HFF-Myc (cell line): ENCODE measurements around the gene IRF2BPL.

Experiments
- DNase-seq: peaks from one replicate; pipeline ENCODE4 v3.0.0-alpha.2; 2011; ENCODE audit warnings: low read depth; ENCODE audit errors: extremely low read depth
- H3K4me3 ChIP-seq: replicated peaks from 2 replicates; pipeline ENCODE4 v1.5.1; 2011; ENCODE audit warnings: low read depth, mild to moderate bottlenecking, control low read depth, low read length
- TF ChIP-seq, protein P1 (sequence below): IDR thresholded peaks from 2 replicates; pipeline ENCODE4 v1.5.1; 2012; ENCODE audit warnings: mild to moderate bottlenecking, low read depth, low read length, control low read depth; ENCODE audit errors: missing control alignments

IRF2BPL gene

DNA sequence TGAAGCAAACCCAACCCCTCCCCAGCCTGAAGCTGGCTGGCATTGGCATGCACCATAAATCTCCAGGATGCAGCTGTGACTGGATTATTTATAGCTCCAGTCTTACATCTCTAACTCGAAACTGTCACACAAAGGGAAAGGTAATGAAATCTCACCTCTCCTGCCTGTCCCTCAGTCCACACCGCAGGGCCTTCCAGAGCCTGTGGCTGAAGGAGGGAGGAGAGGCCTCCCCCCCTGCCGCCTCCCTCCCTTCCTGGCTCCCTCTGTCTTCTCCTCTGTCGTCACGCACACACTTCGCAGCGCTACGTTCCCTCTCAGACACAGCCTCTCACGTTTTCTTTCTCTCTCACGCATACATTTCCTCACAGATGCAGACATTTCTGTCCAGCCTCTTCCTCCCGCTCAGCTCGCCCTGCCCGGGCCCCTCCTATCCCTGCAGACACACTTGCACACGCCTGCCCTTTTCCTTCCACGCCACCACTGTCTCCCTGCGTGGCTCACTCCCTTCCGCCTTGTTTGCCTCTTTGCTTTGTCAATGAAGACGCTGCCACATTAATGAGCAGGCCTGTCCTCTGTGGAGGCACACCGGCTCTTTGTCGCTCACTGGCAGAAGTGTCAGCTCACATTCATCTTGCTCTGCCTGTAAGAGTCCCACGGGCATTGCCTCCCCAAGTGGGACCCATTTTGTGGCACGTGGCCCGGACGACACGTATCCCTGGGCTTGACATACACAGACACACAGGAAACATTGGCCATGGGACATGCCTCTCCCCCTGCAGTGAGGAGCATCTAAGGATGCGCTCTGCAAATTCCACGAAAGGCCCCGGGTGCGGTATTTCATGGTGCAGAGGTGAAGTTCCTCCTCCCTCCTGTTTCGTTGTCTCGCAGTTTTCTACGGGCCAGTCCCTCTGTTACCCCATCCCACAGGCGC is 27.9 kb downstream of the IRF2BPL start:
- TF ChIP-seq, protein P1, sequence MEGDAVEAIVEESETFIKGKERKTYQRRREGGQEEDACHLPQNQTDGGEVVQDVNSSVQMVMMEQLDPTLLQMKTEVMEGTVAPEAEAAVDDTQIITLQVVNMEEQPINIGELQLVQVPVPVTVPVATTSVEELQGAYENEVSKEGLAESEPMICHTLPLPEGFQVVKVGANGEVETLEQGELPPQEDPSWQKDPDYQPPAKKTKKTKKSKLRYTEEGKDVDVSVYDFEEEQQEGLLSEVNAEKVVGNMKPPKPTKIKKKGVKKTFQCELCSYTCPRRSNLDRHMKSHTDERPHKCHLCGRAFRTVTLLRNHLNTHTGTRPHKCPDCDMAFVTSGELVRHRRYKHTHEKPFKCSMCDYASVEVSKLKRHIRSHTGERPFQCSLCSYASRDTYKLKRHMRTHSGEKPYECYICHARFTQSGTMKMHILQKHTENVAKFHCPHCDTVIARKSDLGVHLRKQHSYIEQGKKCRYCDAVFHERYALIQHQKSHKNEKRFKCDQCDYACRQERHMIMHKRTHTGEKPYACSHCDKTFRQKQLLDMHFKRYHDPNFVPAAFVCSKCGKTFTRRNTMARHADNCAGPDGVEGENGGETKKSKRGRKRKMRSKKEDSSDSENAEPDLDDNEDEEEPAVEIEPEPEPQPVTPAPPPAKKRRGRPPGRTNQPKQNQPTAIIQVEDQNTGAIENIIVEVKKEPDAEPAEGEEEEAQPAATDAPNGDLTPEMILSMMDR = no peak
- no peak for DNase-seq
- no peak overlapping the region for H3K4me3 ChIP-seq

DNA sequence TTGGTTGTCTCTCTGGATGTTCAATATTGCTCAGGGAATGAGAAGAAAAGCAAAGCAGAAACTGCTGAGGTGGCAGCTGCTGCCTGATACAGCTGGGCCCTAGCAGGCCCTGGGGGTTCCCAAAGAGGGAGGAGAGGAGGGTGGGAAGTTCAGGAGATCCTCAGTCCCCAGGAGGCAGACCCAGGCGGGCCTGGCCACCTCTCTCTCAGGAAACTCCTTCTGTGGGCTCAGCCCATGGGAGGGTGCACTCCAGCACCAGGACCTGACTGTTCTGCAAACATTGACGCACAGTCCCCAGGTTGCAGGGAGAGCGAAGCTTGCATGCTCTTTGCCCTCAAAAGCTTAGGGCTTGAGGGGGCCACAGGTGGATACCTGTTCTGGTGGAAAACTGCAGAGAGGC is 29.6 kb downstream of the IRF2BPL start:
- no peak overlapping the region for H3K4me3 ChIP-seq
- TF ChIP-seq, protein P1 = no peak
- DNase-seq = no peak

DNA sequence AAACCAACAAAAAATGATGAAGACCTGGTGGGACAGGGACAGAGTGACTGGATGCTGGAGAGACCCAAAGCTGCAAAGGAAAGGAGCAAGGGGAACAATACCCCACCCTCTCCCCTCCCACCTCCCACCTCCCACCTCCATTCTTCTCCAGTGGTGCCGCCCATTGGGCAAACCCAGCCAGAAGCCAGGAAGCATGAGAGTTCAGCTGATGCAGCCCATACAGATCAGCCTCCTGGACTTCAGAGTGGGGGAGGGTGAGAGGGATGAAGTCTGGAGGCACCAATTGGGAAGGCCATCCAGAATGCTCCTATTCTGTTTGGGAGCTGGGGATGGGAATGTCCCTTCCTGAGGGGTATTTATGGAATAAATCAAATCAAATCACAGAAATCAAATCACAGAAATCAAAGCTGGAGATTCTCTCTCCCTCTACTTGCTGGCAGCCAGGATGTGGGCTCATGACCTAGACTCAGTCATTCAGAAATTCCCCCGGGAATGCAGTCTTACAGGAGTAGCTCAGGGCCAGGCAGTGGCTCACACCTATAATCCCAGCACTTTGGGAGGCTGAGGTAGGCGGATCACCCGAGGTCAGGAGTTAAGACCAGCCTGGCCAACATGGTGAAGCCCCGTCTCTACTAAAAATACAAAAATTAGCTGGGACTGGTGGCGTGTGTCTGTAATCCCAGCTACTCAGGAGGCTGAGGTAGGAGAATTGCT is 31.1 kb downstream of the IRF2BPL start:
- no peak for DNase-seq
- no peak overlapping the region for H3K4me3 ChIP-seq
- TF ChIP-seq, protein P1 = no peak

DNA sequence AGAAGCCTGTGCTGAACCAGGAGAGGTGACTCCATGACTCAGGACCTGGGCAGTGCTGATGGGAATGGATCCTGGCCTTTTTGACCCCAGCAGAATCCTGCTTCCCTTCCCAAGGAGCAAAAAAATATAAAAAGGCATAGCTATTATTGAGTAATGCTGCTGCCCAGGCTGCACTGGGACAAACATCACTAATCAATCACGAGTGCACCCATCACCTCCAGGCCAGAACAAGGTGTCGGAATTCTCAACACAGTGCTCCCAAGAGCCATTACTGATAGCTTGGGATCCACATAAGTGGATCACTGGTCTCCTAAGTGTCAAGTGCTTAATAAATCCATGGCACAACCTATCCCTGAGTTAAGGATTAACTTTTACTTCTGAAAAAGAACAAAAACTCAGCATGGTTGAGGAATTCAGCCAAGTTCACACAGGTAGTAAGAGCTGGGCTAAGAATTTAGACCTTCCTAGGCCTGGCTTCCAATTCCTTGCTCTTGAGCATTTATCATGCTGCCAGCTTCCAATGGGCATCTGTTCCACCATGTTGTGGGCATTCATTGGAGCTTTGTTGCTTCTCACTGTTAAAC is 31.9 kb downstream of the IRF2BPL start:
- no peak for DNase-seq
- H3K4me3 ChIP-seq = no peak overlapping the region
- TF ChIP-seq, protein P1 = no peak

DNA sequence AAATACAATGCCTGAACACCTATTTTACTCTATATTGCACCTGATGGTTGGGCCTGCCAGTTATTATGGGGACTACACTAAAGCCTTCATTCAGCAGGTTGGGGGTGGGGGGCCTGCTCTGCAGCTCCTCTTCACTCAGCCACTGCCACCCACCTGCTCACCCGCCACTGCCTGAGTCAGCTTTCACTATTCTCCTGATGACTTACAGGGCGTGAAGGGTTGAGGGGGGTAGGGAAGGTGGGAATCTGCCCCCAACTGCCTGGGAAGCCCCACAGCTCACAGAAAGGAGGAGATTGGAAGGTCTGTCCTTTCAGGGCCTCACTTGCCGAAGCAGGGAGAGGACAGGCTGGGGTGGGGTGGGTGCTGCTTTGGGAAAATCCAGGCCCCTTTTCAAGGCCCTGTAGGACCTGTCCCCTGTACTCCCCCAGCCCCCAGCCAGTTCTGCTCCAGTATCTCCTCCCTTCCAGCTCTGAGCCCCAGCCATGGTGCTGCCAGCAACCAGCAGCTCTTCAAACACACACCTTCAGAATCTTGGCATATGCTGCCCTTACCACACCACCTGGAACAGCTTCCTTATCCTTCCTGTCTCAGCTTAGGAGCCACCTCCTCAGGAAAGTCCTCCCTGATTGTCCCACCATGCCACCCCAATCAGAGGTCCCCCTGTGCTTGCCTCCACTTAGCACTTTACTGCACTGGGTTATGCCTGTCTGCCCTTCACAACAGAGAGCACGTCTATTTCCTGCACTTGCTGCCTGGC is 33.1 kb downstream of the IRF2BPL start:
- no peak for DNase-seq
- no peak overlapping the region for H3K4me3 ChIP-seq
- TF ChIP-seq, protein P1 = no peak

DNA sequence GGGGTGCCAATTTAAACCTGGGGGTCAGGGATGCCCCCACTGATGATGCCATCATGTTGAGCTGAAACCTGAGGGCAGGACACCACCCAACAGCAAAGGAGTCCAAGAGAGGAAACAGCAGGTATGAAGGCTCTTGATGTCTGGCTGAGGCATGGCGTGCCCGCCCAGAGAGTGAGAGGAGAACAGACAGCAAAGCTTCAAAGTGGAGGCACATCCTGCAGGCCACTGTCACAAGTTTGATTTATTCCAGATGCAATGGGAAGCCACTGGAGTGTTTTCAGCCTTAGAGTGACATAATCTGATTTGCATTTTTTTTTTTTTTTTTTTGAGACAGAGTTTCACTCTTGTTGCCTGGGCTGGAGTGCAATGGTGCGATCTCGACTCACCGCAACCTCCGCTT is 34.8 kb downstream of the IRF2BPL start:
- TF ChIP-seq, protein P1 = no peak
- no peak for DNase-seq
- no peak overlapping the region for H3K4me3 ChIP-seq
